GM12875 (cell line): ENCODE measurements around the gene NDUFA13.

ENCODE experiments used
- H3K4me3 ChIP-seq: one replicate; pipeline ENCODE4 v1.5.1; 2011; ENCODE audit warnings: low read depth, low read length, control low read depth
- CTCF ChIP-seq: IDR thresholded peaks from 2 replicates; pipeline ENCODE4 v1.5.1; 2011; ENCODE audit warnings: low read depth, mild to moderate bottlenecking, control low read depth, inconsistent platforms, low read length, moderate library complexity, borderline replicate concordance; ENCODE audit not compliant: insufficient read depth

Gene NDUFA13

GRCh38 chr19:19490214-19490968 is 25.6 kb upstream of the NDUFA13 start:
- peak; percentile 72 for TF ChIP-seq CTCF
- H3K4me3 ChIP-seq: no peak overlapping the region

- no peak overlapping the region for H3K4me3 ChIP-seq
- TF ChIP-seq CTCF: no peak
Observed at GRCh38 chr19:19491321-19492025, 24.6 kb upstream of the NDUFA13 start.

GRCh38 chr19:19492026-19492610 is 23.9 kb upstream of the NDUFA13 start:
- no peak for TF ChIP-seq CTCF
- H3K4me3 ChIP-seq: no peak overlapping the region

- no peak overlapping the region for H3K4me3 ChIP-seq
- no peak for TF ChIP-seq CTCF
Observed at GRCh38 chr19:19493841-19494546, 22.0 kb upstream of the NDUFA13 start.

- no peak overlapping the region for H3K4me3 ChIP-seq
- no peak for TF ChIP-seq CTCF
Observed at GRCh38 chr19:19495614-19496603, 20.1 kb upstream of the NDUFA13 start.

DNA sequence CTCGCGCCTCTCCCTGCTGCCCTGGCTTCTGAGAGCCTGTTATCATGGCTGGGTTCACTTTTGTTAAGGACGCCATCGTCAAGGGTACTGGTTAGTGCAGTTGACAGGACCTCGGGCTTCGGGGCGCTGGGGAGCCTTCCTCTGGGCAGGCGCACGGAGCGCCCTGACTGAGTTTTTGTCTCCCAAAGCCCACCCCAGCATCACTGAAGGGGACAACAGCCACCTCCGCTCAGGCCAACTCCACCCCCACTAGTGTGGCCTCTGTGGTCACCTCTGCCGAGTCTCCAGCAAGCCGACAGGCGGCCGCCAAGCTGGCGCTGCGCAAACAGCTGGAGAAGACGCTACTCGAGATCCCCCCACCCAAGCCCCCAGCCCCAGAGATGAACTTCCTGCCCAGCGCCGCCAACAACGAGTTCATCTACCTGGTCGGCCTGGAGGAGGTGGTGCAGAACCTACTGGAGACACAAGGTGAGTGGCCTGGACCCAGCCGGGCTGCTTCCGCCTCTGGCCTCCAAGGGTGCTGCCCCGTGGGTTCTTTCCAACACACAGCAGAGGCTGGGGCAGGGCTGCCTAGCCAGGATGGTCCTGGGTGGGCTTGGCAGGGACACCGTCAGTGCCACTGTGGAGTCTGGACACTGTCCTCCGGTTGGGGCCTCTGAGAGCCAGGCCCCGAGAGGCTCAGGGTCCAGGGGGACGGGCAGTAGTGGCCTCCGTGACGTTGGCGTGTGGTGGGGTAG is 17.6 kb upstream of the NDUFA13 start:
- no peak overlapping the region for H3K4me3 ChIP-seq
- TF ChIP-seq CTCF: no peak
